H1 (cell line): Measurements from ENCODE around the gene AIFM2. TPM values are rescaled to one million over a fixed set of nuclear protein-coding genes. Genes with fewer than 3 reads are reported as not detected.

Experiments used
- CTCF ChIA-PET: fragments of 300-600 bp; sonication (Branson Sonifier 250); formaldehyde crosslinking; loops from one replicate; lab custom pipeline; 2021; ENCODE audit not compliant: partially characterized antibody; lab: Charles Lee
- POLR2A ChIA-PET: fragments of 300-600 bp; sonication (Branson Sonifier 250); formaldehyde crosslinking; loops from one replicate; lab custom pipeline; 2021; ENCODE audit warnings: inconsistent platforms; ENCODE audit not compliant: partially characterized antibody; lab: Charles Lee
- DNase-seq, 2 experiments: peaks; one replicate each; pipeline versions ENCODE4 v3.0.0 to v3.0.0-alpha.2; 2010 to 2022; ENCODE audit warnings: low spot score in 2 of 2, low read depth in 1 of 2, mixed read lengths in 1 of 2
- FAIRE-seq: peaks from 2 replicates; lab custom pipeline; 2011; peaks lifted over from hg19 to GRCh38; lab: Jason Lieb, UNC
- H2AFZ ChIP-seq: 2 replicates; pipeline ENCODE4 v1.8.1; 2012; ENCODE audit warnings: low read length, inconsistent platforms
- H2AK5ac ChIP-seq: 2 replicates; pipeline ENCODE4 v1.6.1; 2013; ENCODE audit warnings: low read depth, low read length
- H2BK120ac ChIP-seq: replicated peaks from 2 replicates; pipeline ENCODE3; 2013; ENCODE audit warnings: low read depth, low read length, inconsistent platforms
- H2BK12ac ChIP-seq: 2 replicates; pipeline ENCODE4 v1.6.1; 2013; ENCODE audit warnings: low read depth, low read length
- H2BK15ac ChIP-seq: 2 replicates; pipeline ENCODE4 v1.6.1; 2013; ENCODE audit warnings: low read length
- H2BK20ac ChIP-seq: 2 replicates; pipeline ENCODE4 v1.6.1; 2013; ENCODE audit warnings: low read length
- H2BK5ac ChIP-seq: 2 replicates; pipeline ENCODE4 v1.6.1; 2013; ENCODE audit warnings: low read depth, low read length
- H3K14ac ChIP-seq: 2 replicates; pipeline ENCODE4 v1.6.1; 2013; ENCODE audit warnings: inconsistent platforms; ENCODE audit not compliant: insufficient read length
- H3K18ac ChIP-seq: 2 replicates; pipeline ENCODE4 v1.6.1; 2013; ENCODE audit warnings: low read length; ENCODE audit errors: extremely low read depth
- H3K23ac ChIP-seq: 2 replicates; pipeline ENCODE4 v1.6.1; 2013; ENCODE audit warnings: inconsistent platforms; ENCODE audit not compliant: insufficient read length
- H3K23me2 ChIP-seq: 2 replicates; pipeline ENCODE4 v1.6.1; 2013; ENCODE audit warnings: low read depth, low read length
- H3K27ac ChIP-seq: 2 replicates; pipeline ENCODE4 v1.6.1; 2011; ENCODE audit warnings: low read depth, low read length, inconsistent platforms
- H3K27me3 ChIP-seq, 4 experiments: replicated peaks in 1 of 4; 1 replicate in 1 of 4; 2 replicates in 3 of 4; pipeline versions ENCODE4 v1.6.1 to v1.8.1; 2011 to 2013; ENCODE audit warnings: low read length in 3 of 4, mild to moderate bottlenecking in 3 of 4, inconsistent platforms in 2 of 4, mixed read lengths in 2 of 4, moderate library complexity in 1 of 4; ENCODE audit not compliant: control insufficient read depth in 3 of 4, insufficient read depth in 3 of 4; ENCODE audit errors: extremely low read depth in 1 of 4
- H3K36me3 ChIP-seq, 4 experiments: 2 replicates each; pipeline versions ENCODE4 v1.6.1 to v1.8.1; 2011 to 2013; ENCODE audit warnings: mild to moderate bottlenecking in 4 of 4, low read length in 3 of 4, moderate library complexity in 2 of 4, control low read depth in 1 of 4, inconsistent platforms in 1 of 4; ENCODE audit not compliant: insufficient read depth in 4 of 4, control insufficient read depth in 2 of 4
- H3K4ac ChIP-seq: replicated peaks from 2 replicates; pipeline ENCODE3; 2013; ENCODE audit warnings: low read length, low read depth, mixed read lengths, inconsistent platforms; ENCODE audit not compliant: insufficient read length
- H3K4me1 ChIP-seq, 4 experiments: replicated peaks in 1 of 4; 1 replicate in 1 of 4; 2 replicates in 3 of 4; pipeline versions ENCODE4 v1.6.1 to v1.8.1; 2011 to 2013; ENCODE audit warnings: low read length in 3 of 4, inconsistent platforms in 2 of 4, mixed read lengths in 1 of 4; ENCODE audit not compliant: insufficient read depth in 4 of 4, control insufficient read depth in 3 of 4
- H3K4me2 ChIP-seq, 2 experiments: 2 replicates each; pipeline versions ENCODE4 v1.6.1 to v1.8.1; 2011 to 2013; ENCODE audit warnings: low read depth in 2 of 2, low read length in 2 of 2, control low read depth in 1 of 2, inconsistent platforms in 1 of 2, mild to moderate bottlenecking in 1 of 2; ENCODE audit not compliant: insufficient read depth in 1 of 2
- H3K4me3 ChIP-seq, 4 experiments: fragments of 200-600, 300-600 bp in 1 of 4; sonication (generic), shearing (Covaris generic), sonication (Bioruptor Twin) in 1 of 4; 2 replicates each; pipeline versions ENCODE4 v1.5.1 to v1.8.1; 2011 to 2016; ENCODE audit warnings: low read length in 4 of 4, low read depth in 3 of 4, control low read depth in 2 of 4, inconsistent platforms in 2 of 4, mild to moderate bottlenecking in 2 of 4, mixed read lengths in 1 of 4, moderate library complexity in 1 of 4; ENCODE audit not compliant: insufficient read depth in 2 of 4; ENCODE audit errors: extremely low read depth in 1 of 4
- H3K56ac ChIP-seq: replicated peaks from 2 replicates; pipeline ENCODE3; 2013; ENCODE audit warnings: low read depth, mild to moderate bottlenecking, mixed read lengths, low read length, inconsistent platforms; ENCODE audit not compliant: insufficient read length
- H3K79me1 ChIP-seq: 2 replicates; pipeline ENCODE4 v1.6.1; 2013; ENCODE audit warnings: low read depth, low read length, control low read depth
- H3K79me2 ChIP-seq, 2 experiments: 2 replicates each; pipeline versions ENCODE4 v1.6.1 to v1.8.1; 2012 to 2013; ENCODE audit warnings: low read length in 2 of 2, mild to moderate bottlenecking in 2 of 2, inconsistent platforms in 1 of 2; ENCODE audit not compliant: insufficient read depth in 2 of 2, control insufficient read depth in 1 of 2
- H3K9ac ChIP-seq, 4 experiments: replicated peaks in 1 of 4; 1 replicate in 1 of 4; 2 replicates in 3 of 4; pipeline versions ENCODE4 v1.6.1 to v1.8.1; 2011 to 2013; ENCODE audit warnings: low read depth in 3 of 4, low read length in 3 of 4, control low read depth in 2 of 4, mild to moderate bottlenecking in 2 of 4, moderate library complexity in 2 of 4, inconsistent platforms in 1 of 4; ENCODE audit errors: extremely low read depth in 1 of 4
- H3K9me3 ChIP-seq, 2 experiments: 2 replicates each; pipeline versions ENCODE4 v1.6.1 to v1.8.1; 2012 to 2013; ENCODE audit warnings: mild to moderate bottlenecking in 2 of 2, moderate library complexity in 2 of 2, control low read depth in 1 of 2, inconsistent platforms in 1 of 2, low read depth in 1 of 2, low read length in 1 of 2, mixed read lengths in 1 of 2; ENCODE audit not compliant: insufficient read depth in 2 of 2
- H4K20me1 ChIP-seq, 2 experiments: replicated peaks in 1 of 2; 2 replicates each; pipeline versions ENCODE3 to v1.8.1; 2011 to 2013; ENCODE audit warnings: inconsistent platforms in 2 of 2, low read length in 2 of 2, mild to moderate bottlenecking in 1 of 2; ENCODE audit not compliant: insufficient read depth in 2 of 2, control insufficient read depth in 1 of 2
- H4K5ac ChIP-seq: 2 replicates; pipeline ENCODE4 v1.6.1; 2013; ENCODE audit warnings: low read length, low read depth, mixed read lengths, inconsistent platforms; ENCODE audit not compliant: insufficient read length
- H4K8ac ChIP-seq: 2 replicates; pipeline ENCODE4 v1.8.0; 2013; ENCODE audit warnings: mild to moderate bottlenecking, moderate library complexity, low read length, inconsistent platforms; ENCODE audit not compliant: insufficient read depth; ENCODE audit errors: extremely low read depth
- H4K91ac ChIP-seq: replicated peaks from 2 replicates; pipeline ENCODE3; 2013; ENCODE audit warnings: low read length, mixed read lengths, inconsistent platforms; ENCODE audit not compliant: insufficient read length
- BACH1 ChIP-seq: IDR thresholded peaks from 2 replicates; pipeline ENCODE4 v1.6.1; 2012; ENCODE audit warnings: low read length, improper control_type of control experiment
- CHD2 ChIP-seq: IDR thresholded peaks from 2 replicates; pipeline ENCODE4 v1.6.1; 2012; ENCODE audit warnings: low read length, improper control_type of control experiment
- EP300 ChIP-seq, 2 experiments: IDR thresholded peaks; 1 replicate in 1 of 2; 2 replicates in 1 of 2; pipeline ENCODE4 v1.6.1; 2011 to 2012; ENCODE audit warnings: low read depth in 2 of 2, low read length in 2 of 2, mild to moderate bottlenecking in 2 of 2, borderline replicate concordance in 1 of 2, inconsistent platforms in 1 of 2, moderate library complexity in 1 of 2
- GTF2F1 ChIP-seq: IDR thresholded peaks from 2 replicates; pipeline ENCODE4 v1.6.1; 2012; ENCODE audit warnings: low read depth, low read length, improper control_type of control experiment, borderline replicate concordance
- JUND ChIP-seq: IDR thresholded peaks from 2 replicates; pipeline ENCODE4 v1.6.1; 2011; ENCODE audit warnings: mild to moderate bottlenecking, improper control_type of control experiment, low read length
- KDM5A ChIP-seq: fragments of 200-600 bp; IDR thresholded peaks from 2 replicates; pipeline ENCODE4 v1.7.1; 2012; ENCODE audit warnings: mild to moderate bottlenecking, low read length, inconsistent platforms, mixed read lengths
- MAX ChIP-seq: IDR thresholded peaks from 2 replicates; pipeline ENCODE4 v1.6.1; 2012; ENCODE audit warnings: inconsistent platforms
- NRF1 ChIP-seq: IDR thresholded peaks from 2 replicates; pipeline ENCODE4 v1.6.1; 2011; ENCODE audit warnings: mild to moderate bottlenecking, low read depth, low read length, improper control_type of control experiment
- PHF8 ChIP-seq: fragments of 200-600 bp; sonication (generic); conservative IDR thresholded peaks from 2 replicates; pipeline ENCODE4 v1.7.1; 2012; ENCODE audit warnings: low read depth, mild to moderate bottlenecking, inconsistent platforms, low read length, moderate library complexity
- POLR2AphosphoS5 ChIP-seq: IDR thresholded peaks from 2 replicates; pipeline ENCODE4 v1.6.1; 2011; ENCODE audit warnings: low read depth, low read length
- SIRT6 ChIP-seq: IDR thresholded peaks from one replicate; pipeline ENCODE4 v1.7.1; 2012; ENCODE audit warnings: low read length, inconsistent platforms
- SIX5 ChIP-seq: IDR thresholded peaks from 2 replicates; pipeline ENCODE4 v1.6.1; 2011; ENCODE audit warnings: mild to moderate bottlenecking, low read depth, low read length
- SP4 ChIP-seq: IDR thresholded peaks from 2 replicates; pipeline ENCODE4 v1.6.1; 2012; ENCODE audit warnings: low read length, inconsistent platforms
- SUZ12 ChIP-seq: fragments of 200-600 bp; sonication (generic); IDR thresholded peaks from 2 replicates; pipeline ENCODE4 v1.6.1; 2012; ENCODE audit warnings: mild to moderate bottlenecking, inconsistent platforms, low read length, moderate library complexity, mixed read lengths
- TAF1 ChIP-seq: IDR thresholded peaks from 2 replicates; pipeline ENCODE4 v1.6.1; 2011; ENCODE audit warnings: mild to moderate bottlenecking, low read depth, low read length
- TEAD4 ChIP-seq: IDR thresholded peaks from 2 replicates; pipeline ENCODE4 v1.6.1; 2012; ENCODE audit warnings: low read depth, low read length, inconsistent platforms, mixed read lengths
- WGBS, 2 experiments: shearing (Covaris generic) in 1 of 2; methylation state at CpG; one replicate each; pipeline versions ENCODE4 v1.1.6 to v1.1.7; 2013 to 2015; ENCODE audit warnings: low lambda C conversion rate in 2 of 2, mixed read lengths in 2 of 2, inconsistent platforms in 1 of 2, low coverage in 1 of 2, missing lambda C conversion rate in 1 of 2; ENCODE audit not compliant: insufficient replicate concordance in 2 of 2, insufficient coverage in 1 of 2, insufficient read length in 1 of 2; ENCODE audit errors: extremely low coverage in 1 of 2, missing lambda C conversion rate in 1 of 2; 5-methylcytosine and 5-hydroxymethylcytosine counted together
- polyA plus RNA-seq, 7 experiments: library from polyadenylated mRNA; depleted of rRNA in 3 of 7; stranded (reverse) in 5 of 7; unstranded in 2 of 7; fragments of >200 nt in 5 of 7; fragments of 200-250 nt in 2 of 7; gene quantifications; 1 replicate in 5 of 7; 2 replicates in 1 of 7; 4 replicates in 1 of 7; pipeline versions ENCODE4 v1.2.1 to v1.2.3, GENCODE V29; 2011 to 2013; ENCODE audit warnings: missing spikeins in 2 of 7, mixed read lengths in 2 of 7
- total RNA-seq: library from RNA; stranded (reverse); fragmentation: NEBNext Ultra II Directional; extraction: Animal tissue kit (Norgen Biotek cat#: 25700); gene quantifications from 2 replicates; pipeline ENCODE4 v1.2.1, GENCODE V29; 2021

AIFM2 gene
- total and polyA plus RNA-seq, 2 of the 8 experiments (the other 6 are each of a cell fraction or from before 2014, with no cell fraction given) = 4.0 TPM

DNA sequence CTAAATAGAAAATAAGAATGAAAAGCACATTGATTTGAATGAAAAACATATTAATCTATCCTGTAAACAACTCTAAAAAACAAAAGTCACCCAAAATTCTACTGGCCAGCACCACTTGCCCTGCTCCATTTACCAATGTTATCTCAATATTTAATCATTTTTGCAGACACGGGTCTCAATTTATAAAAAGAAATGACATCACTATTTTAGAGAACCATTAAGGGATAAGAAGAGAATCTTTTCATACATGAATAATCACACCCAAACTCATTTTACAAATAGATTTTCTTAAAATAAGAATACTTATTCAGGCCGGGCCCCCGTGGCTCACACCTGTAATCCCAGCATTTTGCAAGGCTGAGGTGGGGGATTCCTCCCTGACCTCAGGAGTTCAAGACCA, 33.8 kb upstream of the AIFM2 start:
- Histone ChIP-seq H3K27ac (no peak overlapping the region), H3K4ac (no peak overlapping the region), H3K18ac (no peak overlapping the region), H3K79me2 (peaks cover 36 to 83% of the 10 kb centered on the region in 2 experiments), H3K4me1 (0 out of 7 replicates have a peak, but pooled peaks cover 0 to 3% (median under 1%) of the 10 kb centered on the region in 4 experiments), H2AFZ (no peak overlapping the region), H3K79me1 (peaks cover 5% of the 10 kb centered on the region; the same call in 1 of the 2 replicates), H2AK5ac (no peak overlapping the region), H4K5ac (no peak overlapping the region), H3K9ac (no peak overlapping the region), H2BK120ac (no peak overlapping the region), H3K4me2 (no peak overlapping the region), H3K14ac (no peak overlapping the region), H3K23me2 (peaks cover 6% of the 10 kb centered on the region; the same call in 1 of the 2 replicates), H3K56ac (no peak overlapping the region), H3K4me3 (no peak overlapping the region), H2BK20ac (no peak overlapping the region), H4K8ac (no peak overlapping the region), H3K27me3 (no peaks in the 10 kb centered on the region), H3K36me3 (peaks cover 0 to 16% (median 6%) of the 10 kb centered on the region in 4 experiments; a peak in 3 of 8 replicates), H4K20me1 (peaks cover 10 to 20% of the 10 kb centered on the region in 2 experiments), H2BK15ac (no peak overlapping the region), H3K23ac (no peak overlapping the region), H3K9me3 (no peaks in the 10 kb centered on the region), H4K91ac (no peak overlapping the region), H2BK12ac (no peak overlapping the region), H2BK5ac (no peak overlapping the region)
- FAIRE-seq (no peak), DNase-seq (no peak)
- WGBS, 2 experiments = 94% methylated on average over 3 of the region's 3 CpGs; no CpG with 5 or more reads in 1 of the 2 experiments
- ChIA-PET CTCF (interaction anchor here (0.6 kb wide), 1 partner anchor 20 kb away, joined by 3 read pairs; no protein-coding TSS in a partner anchor), POLR2A (interaction anchor here (2.2 kb wide), 1 partner anchor 20 kb away, joined by 6 read pairs; the partner anchor contains the start of gene TYSND1)
- TF ChIP-seq POLR2AphosphoS5 (no peak), SIRT6 (no peak), TEAD4 (no peak), NRF1 (no peak), TAF1 (no peak), JUND (no peak), SUZ12 (no peak), CHD2 (no peak), MAX (no peak), SIX5 (no peak), PHF8 (no peak), GTF2F1 (no peak), EP300 (IDR thresholded peaks at IDR 0.05; ENCODE audit: borderline replicate concordance in 1 of 2, low read depth in 2 of 2, low read length in 2 of 2) (no peak), KDM5A (no peak), BACH1 (no peak), SP4 (no peak)
